Loucy (cell line): ENCODE measurements around the gene ANKFY1.

ENCODE experiments used
- H2AFZ ChIP-seq: fragments of 200-600 bp; sonication (generic); 2 replicates; pipeline ENCODE4 v1.6.0; 2016; ENCODE audit warnings: antibody characterized with exemption, mild to moderate bottlenecking, low read length, moderate library complexity
- H3F3A ChIP-seq: fragments of 200-600 bp; 2 replicates; pipeline ENCODE4 v1.6.0; 2016; ENCODE audit warnings: antibody characterized with exemption, low read depth, mild to moderate bottlenecking
- H3K27me3 ChIP-seq: fragments of 200-600 bp; sonication (generic); 2 replicates; pipeline ENCODE4 v1.6.1; 2014; ENCODE audit warnings: low read length, mild to moderate bottlenecking; ENCODE audit not compliant: insufficient read depth, poor library complexity, severe bottlenecking
- H3K36me3 ChIP-seq: fragments of 200-600 bp; sonication (generic); 2 replicates; pipeline ENCODE4 v1.6.1; 2016; ENCODE audit warnings: low read length; ENCODE audit not compliant: insufficient read depth
- H3K4me1 ChIP-seq: fragments of 200-600 bp; sonication (generic); 2 replicates; pipeline ENCODE4 v1.5.1; 2014; ENCODE audit warnings: low read length, mild to moderate bottlenecking; ENCODE audit not compliant: insufficient read depth, poor library complexity, severe bottlenecking
- H3K4me2 ChIP-seq: fragments of 200-600 bp; sonication (generic); 2 replicates; pipeline ENCODE4 v1.6.0; 2014; ENCODE audit warnings: antibody characterized with exemption, low read length, low read depth, mild to moderate bottlenecking; ENCODE audit not compliant: poor library complexity, severe bottlenecking
- H3K4me3 ChIP-seq: fragments of 200-600 bp; sonication (generic); 2 replicates; pipeline ENCODE4 v1.5.1; 2014; ENCODE audit warnings: low read length, mild to moderate bottlenecking, mixed read lengths; ENCODE audit not compliant: poor library complexity, severe bottlenecking
- H3K79me2 ChIP-seq: fragments of 200-600 bp; sonication (generic); 2 replicates; pipeline ENCODE4 v1.6.1; 2014; ENCODE audit warnings: low read length; ENCODE audit not compliant: insufficient read depth
- H3K9ac ChIP-seq: fragments of 200-600 bp; sonication (generic); 2 replicates; pipeline ENCODE4 v1.6.0; 2014; ENCODE audit warnings: mild to moderate bottlenecking, low read depth, low read length, moderate library complexity; ENCODE audit not compliant: poor library complexity, severe bottlenecking
- H3K9me2 ChIP-seq: fragments of 200-600 bp; sonication (generic); replicated peaks from 2 replicates; pipeline ENCODE4 v1.6.1; 2016; ENCODE audit warnings: low read depth, low read length, mixed read lengths
- H3K9me3 ChIP-seq: fragments of 200-600 bp; sonication (generic); 2 replicates; pipeline ENCODE4 v1.6.1; 2014; ENCODE audit warnings: mild to moderate bottlenecking, antibody characterized with exemption, low read length, low read depth; ENCODE audit not compliant: insufficient read depth
- H4K20me1 ChIP-seq: fragments of 200-600 bp; sonication (generic); 2 replicates; pipeline ENCODE4 v1.6.0; 2014; ENCODE audit warnings: antibody characterized with exemption, low read length, mild to moderate bottlenecking; ENCODE audit not compliant: insufficient read depth, poor library complexity, severe bottlenecking
- EZH2phosphoT487 ChIP-seq: fragments of 200-600 bp; IDR thresholded peaks from 2 replicates; pipeline ENCODE4 v1.6.1; 2018; ENCODE audit warnings: antibody characterized with exemption, mild to moderate bottlenecking, moderate library complexity, borderline replicate concordance
- TF ChIP-seq, protein P1 (sequence below): fragments of 200-600 bp; sonication (generic); conservative IDR thresholded peaks from 2 replicates; pipeline ENCODE4 v1.5.1; 2014; ENCODE audit warnings: mild to moderate bottlenecking, antibody characterized with exemption, low read length

Gene ANKFY1

DNA sequence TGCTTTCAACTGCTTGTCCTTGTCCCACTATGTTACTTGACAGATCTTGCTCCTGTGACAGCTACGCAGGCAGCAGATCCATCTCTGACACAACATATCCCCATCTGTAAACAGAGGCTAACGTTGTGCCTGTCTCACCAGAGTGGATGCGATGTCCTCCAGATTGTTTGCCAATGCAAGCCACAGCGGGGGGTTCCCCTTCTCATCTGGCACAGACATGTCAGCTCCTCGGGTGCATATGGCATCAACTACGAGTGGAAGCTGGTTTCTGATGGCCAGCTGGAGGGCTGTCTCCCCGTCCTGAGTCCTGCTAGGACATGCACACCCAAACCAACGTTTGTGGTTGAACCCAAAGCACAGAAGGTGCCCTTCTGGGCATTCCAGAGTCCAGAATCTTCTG is 81.7 kb downstream of the ANKFY1 start:
- TF ChIP-seq EZH2phosphoT487, result no peak
- TF ChIP-seq, protein P1, sequence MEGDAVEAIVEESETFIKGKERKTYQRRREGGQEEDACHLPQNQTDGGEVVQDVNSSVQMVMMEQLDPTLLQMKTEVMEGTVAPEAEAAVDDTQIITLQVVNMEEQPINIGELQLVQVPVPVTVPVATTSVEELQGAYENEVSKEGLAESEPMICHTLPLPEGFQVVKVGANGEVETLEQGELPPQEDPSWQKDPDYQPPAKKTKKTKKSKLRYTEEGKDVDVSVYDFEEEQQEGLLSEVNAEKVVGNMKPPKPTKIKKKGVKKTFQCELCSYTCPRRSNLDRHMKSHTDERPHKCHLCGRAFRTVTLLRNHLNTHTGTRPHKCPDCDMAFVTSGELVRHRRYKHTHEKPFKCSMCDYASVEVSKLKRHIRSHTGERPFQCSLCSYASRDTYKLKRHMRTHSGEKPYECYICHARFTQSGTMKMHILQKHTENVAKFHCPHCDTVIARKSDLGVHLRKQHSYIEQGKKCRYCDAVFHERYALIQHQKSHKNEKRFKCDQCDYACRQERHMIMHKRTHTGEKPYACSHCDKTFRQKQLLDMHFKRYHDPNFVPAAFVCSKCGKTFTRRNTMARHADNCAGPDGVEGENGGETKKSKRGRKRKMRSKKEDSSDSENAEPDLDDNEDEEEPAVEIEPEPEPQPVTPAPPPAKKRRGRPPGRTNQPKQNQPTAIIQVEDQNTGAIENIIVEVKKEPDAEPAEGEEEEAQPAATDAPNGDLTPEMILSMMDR, result no peak
- H3K9me2 ChIP-seq, result no peaks in the 10 kb centered on the region
- H3K4me3 ChIP-seq, result no peak overlapping the region
- H3K79me2 ChIP-seq, result no peaks in the 10 kb centered on the region
- H3K9me3 ChIP-seq, result no peaks in the 10 kb centered on the region
- H3K4me1 ChIP-seq, result peaks cover 9% of the 10 kb centered on the region
- no peak overlapping the region for H3K9ac ChIP-seq
- no peak overlapping the region for H3K4me2 ChIP-seq
- H4K20me1 ChIP-seq, result no peaks in the 10 kb centered on the region
- no peak overlapping the region for H2AFZ ChIP-seq
- H3K36me3 ChIP-seq, result peaks cover 85% of the 10 kb centered on the region; the same call in 1 of the 2 replicates
- H3K27me3 ChIP-seq, result no peaks in the 10 kb centered on the region
- H3F3A ChIP-seq, result no peaks in the 10 kb centered on the region

DNA sequence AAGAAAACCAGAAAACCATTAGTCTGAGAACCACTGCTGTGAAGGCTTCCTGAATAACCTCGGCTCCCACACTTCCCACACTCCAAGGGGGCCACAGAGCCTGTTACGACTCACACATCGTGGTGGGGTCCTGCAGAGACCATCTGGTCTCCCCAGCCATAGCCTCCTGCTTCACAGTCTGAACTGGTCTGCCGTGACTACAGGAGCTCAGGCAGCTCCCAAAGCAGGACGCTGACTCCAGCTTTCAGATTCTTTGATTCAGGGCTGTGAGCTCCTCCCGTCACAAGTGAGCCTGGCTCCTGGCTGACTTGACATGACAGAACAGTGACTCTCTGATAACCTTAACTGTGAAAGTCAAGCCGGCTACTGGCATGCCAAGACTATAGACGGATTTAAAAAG is 83.0 kb downstream of the ANKFY1 start:
- Histone ChIP-seq H3K4me2 (no peak overlapping the region), H3K4me3 (no peak overlapping the region), H3K79me2 (no peaks in the 10 kb centered on the region), H3K4me1 (peaks cover 16% of the 10 kb centered on the region), H3K36me3 (peaks cover 77% of the 10 kb centered on the region; the same call in 1 of the 2 replicates), H3F3A (peaks cover 10% of the 10 kb centered on the region; the same call in 1 of the 2 replicates), H2AFZ (no peak overlapping the region), H3K9me2 (no peaks in the 10 kb centered on the region), H3K9me3 (no peaks in the 10 kb centered on the region), H4K20me1 (no peaks in the 10 kb centered on the region), H3K27me3 (no peaks in the 10 kb centered on the region), H3K9ac (no peak overlapping the region)
- TF ChIP-seq, protein P1, result no peak
- TF ChIP-seq EZH2phosphoT487, result no peak

DNA sequence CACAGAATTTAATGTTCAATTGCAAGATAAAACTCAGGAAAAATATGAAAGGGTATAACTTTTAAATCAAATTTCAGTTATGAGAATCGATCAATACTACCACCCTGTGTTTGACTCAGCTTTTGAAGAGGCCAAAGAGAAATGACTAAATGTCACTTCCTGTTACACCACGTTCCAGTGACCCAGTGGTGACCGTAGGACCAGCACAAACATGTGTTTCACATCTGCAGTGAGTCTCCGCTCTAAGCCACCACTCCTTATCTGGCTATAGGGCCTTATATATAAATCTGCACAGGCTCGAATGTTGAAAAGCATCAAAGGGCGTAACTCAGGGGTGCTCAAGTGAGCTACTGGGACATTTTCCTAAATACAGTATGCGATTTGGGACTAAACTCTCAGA is 84.7 kb downstream of the ANKFY1 start:
- no peak overlapping the region for H3K9ac ChIP-seq
- H3K9me3 ChIP-seq, result no peaks in the 10 kb centered on the region
- peaks cover 70% of the 10 kb centered on the region; the same call in 1 of the 2 replicates for H3K36me3 ChIP-seq
- TF ChIP-seq, protein P1, result no peak
- TF ChIP-seq EZH2phosphoT487, result no peak
- no peaks in the 10 kb centered on the region for H3K79me2 ChIP-seq
- H3K4me3 ChIP-seq, result no peak overlapping the region
- H3F3A ChIP-seq, result peaks cover 17% of the 10 kb centered on the region; the same call in 1 of the 2 replicates
- H3K27me3 ChIP-seq, result no peaks in the 10 kb centered on the region
- no peaks in the 10 kb centered on the region for H4K20me1 ChIP-seq
- peaks cover 33% of the 10 kb centered on the region for H3K4me1 ChIP-seq
- H3K4me2 ChIP-seq, result no peak overlapping the region
- no peaks in the 10 kb centered on the region for H3K9me2 ChIP-seq
- H2AFZ ChIP-seq, result no peak overlapping the region
